ENCODE data around the gene DDX23.

DDX23 gene

DNA sequence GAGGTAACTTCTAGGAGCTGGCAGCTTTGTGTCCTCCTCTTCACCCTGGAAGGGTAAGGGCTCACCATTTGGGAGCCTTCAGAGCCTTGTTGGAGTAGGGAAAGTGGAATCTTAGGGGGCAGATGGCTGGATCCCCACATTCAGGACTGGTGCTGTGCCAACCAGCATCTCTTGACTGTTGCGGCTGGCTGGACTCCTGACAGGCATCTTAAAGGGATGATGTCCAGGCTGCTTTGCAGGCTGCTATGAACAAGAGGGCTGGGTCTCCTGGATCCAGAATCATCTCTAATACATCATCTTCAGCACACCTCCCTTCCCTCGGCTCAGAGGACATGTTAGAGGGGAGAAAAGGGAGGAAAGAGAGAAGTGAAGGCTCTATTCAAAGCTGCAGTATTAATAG, 29.3 kb downstream of the DDX23 start:
- Histone ChIP-seq H3K36me3 (ENCODE audit: control insufficient read depth, insufficient read depth, low read length) (peaks cover 16% of the 10 kb centered on the region), H3K9ac (ENCODE audit: low read length) (no peak overlapping the region), H3K4me3 (ENCODE audit: low read depth, low read length) (no peak overlapping the region), H3K4me1 (ENCODE audit: control insufficient read depth, insufficient read depth, low read length) (peaks cover 25% of the 10 kb centered on the region), H3K9me3 (ENCODE audit: control insufficient read depth, insufficient read depth, low read depth, low read length) (no peaks in the 10 kb centered on the region), H3K27ac (ENCODE audit: low read depth, low read length) (no peak overlapping the region), H3K27me3 (ENCODE audit: control insufficient read depth, insufficient read depth, low read length) (peaks cover 25% of the 10 kb centered on the region)

DNA sequence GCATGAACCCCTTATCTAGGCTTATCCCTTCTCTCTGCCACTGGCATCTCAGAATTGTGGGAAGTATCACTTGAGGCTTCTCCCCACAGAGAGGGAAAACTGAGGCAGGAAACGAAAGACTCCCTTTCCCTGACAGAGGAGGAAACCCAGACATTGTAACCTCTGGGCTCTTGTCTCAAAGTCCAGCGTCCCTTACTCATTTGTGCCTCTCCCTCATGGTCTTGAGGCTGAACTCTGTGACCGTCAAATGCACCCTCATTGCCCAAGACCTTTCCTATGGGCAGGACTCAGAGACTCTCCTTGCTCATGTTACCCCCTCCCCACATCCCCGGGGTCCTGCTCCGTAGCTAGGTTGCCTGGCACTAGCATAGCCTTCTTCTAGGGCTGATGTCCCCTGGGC, 29.8 kb downstream of the DDX23 start:
- Histone ChIP-seq H3K9ac (ENCODE audit: low read length) (no peak overlapping the region), H3K4me3 (ENCODE audit: low read depth, low read length) (no peak overlapping the region), H3K36me3 (ENCODE audit: control insufficient read depth, insufficient read depth, low read length) (peaks cover 12% of the 10 kb centered on the region), H3K9me3 (ENCODE audit: control insufficient read depth, insufficient read depth, low read depth, low read length) (no peaks in the 10 kb centered on the region), H3K27me3 (ENCODE audit: control insufficient read depth, insufficient read depth, low read length) (peaks cover 31% of the 10 kb centered on the region), H3K4me1 (ENCODE audit: control insufficient read depth, insufficient read depth, low read length) (peaks cover 30% of the 10 kb centered on the region), H3K27ac (ENCODE audit: low read depth, low read length) (no peak overlapping the region)

DNA sequence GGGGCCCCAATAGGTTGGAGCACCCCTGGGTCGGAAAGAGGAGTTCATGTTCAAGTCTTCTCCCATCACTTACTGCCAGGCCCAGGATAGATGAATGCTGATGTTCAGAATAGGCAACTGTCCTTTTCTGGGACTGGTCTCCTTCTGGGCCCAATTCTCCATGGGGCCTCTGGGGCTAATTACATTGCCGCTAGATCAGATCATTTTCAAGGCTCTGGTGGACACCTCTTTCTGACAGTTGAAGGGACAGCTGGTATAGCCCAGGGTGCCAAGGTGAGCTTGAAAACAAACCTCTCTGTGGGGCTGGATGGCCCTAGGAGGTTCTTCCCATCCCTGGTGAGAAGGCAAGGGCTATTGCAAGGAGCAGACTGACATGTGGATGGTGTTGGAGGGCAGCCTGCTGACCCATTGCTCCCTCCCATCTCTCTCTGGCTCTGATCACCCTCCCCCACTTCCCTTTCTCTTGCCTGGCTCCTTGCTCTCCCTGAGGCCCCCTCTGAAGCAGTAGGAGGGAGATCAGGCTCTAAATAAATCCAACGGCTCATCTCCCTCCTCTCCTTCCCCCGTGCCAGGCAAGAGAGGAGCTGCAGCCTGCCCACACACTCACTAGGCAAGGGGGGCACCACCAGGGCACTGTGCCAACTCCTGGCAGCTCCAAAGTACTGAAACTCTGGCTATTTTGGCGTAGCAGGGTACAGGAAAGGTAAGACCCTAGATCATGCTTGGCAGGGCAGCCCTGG, 31.8 kb downstream of the DDX23 start:
- H3K4me1 ChIP-seq (ENCODE audit: control insufficient read depth, insufficient read depth, low read length) = peaks cover 39% of the 10 kb centered on the region
- H3K4me3 ChIP-seq (ENCODE audit: low read depth, low read length) = no peak overlapping the region
- no peak overlapping the region for H3K27ac ChIP-seq (ENCODE audit: low read depth, low read length)
- H3K27me3 ChIP-seq (ENCODE audit: control insufficient read depth, insufficient read depth, low read length) = peaks cover 46% of the 10 kb centered on the region
- no peaks in the 10 kb centered on the region for H3K9me3 ChIP-seq (ENCODE audit: control insufficient read depth, insufficient read depth, low read depth, low read length)
- H3K36me3 ChIP-seq (ENCODE audit: control insufficient read depth, insufficient read depth, low read length) = 0 out of 2 replicates have a peak, but pooled peaks cover 6% of the 10 kb centered on the region
- no peak overlapping the region for H3K9ac ChIP-seq (ENCODE audit: low read length)

GRCh38 chr12:48818831-48819590, 33.0 kb downstream of the DDX23 start:
- H3K9me3 ChIP-seq (ENCODE audit: control insufficient read depth, insufficient read depth, low read depth, low read length) = no peaks in the 10 kb centered on the region
- H3K36me3 ChIP-seq (ENCODE audit: control insufficient read depth, insufficient read depth, low read length) = no peaks in the 10 kb centered on the region
- peak overlapping the region; percentile 37 for H3K9ac ChIP-seq (ENCODE audit: low read length)
- H3K4me1 ChIP-seq (ENCODE audit: control insufficient read depth, insufficient read depth, low read length) = peaks cover 34% of the 10 kb centered on the region
- peaks cover 46% of the 10 kb centered on the region for H3K27me3 ChIP-seq (ENCODE audit: control insufficient read depth, insufficient read depth, low read length)
- peak overlapping the region; percentile 88 for H3K4me3 ChIP-seq (ENCODE audit: low read depth, low read length)
- H3K27ac ChIP-seq (ENCODE audit: low read depth, low read length) = no peak overlapping the region

- peaks cover 31% of the 10 kb centered on the region for H3K4me1 ChIP-seq (ENCODE audit: control insufficient read depth, insufficient read depth, low read length)
- no peaks in the 10 kb centered on the region for H3K9me3 ChIP-seq (ENCODE audit: control insufficient read depth, insufficient read depth, low read depth, low read length)
- peak within 1 kb of the TSS; percentile 88 for H3K4me3 ChIP-seq (ENCODE audit: low read depth, low read length)
- H3K27me3 ChIP-seq (ENCODE audit: control insufficient read depth, insufficient read depth, low read length) = peaks cover 46% of the 10 kb centered on the region
- H3K27ac ChIP-seq (ENCODE audit: low read depth, low read length) = no peak within 1 kb of the TSS
- H3K36me3 ChIP-seq (ENCODE audit: control insufficient read depth, insufficient read depth, low read length) = no peaks in the 10 kb centered on the region
- H3K9ac ChIP-seq (ENCODE audit: low read length) = peak within 1 kb of the TSS; percentile 37
Measured at GRCh38 chr12:48817873-48818830, 33.8 kb downstream of the DDX23 start, which contains the start of gene CACNB3. TSS of gene CACNB3 (plus strand) at chr12:48818496. CDS start at chr12:48818930, 434 bp downstream.

DNA sequence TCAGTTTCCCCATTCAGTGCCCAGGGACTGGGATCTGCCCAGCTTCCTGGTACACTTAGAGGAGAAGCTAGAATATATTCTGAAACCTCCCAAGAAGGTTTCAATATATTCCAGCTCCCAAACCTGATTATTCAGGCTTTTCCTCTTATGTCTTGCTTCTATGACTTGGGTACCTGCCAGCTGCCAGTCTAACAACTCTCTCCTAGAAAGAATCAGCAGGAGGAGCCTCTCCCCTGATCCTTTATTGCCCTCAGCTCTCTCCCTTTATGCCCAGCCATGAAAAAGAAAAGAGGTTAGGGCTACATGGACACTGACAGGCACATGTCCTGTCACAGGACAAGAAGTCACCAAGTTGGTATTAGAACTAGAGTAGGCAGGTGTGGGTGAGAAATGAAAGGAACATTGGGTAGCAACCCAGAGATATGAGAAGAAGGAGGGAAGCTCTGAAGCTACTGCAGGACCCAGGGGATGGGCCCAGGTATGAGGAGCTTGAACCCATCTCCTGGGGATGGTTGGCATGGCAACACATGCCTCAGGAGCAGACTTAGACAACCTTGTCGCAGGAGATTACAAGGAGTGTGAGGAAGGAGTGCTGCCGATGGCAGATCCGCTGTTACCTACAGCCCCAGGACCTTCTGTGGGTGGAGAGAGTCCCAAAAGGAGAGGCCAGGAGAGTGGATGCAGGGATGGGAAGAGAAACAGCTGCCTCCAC, 35.7 kb downstream of the DDX23 start:
- Histone ChIP-seq H3K4me1 (ENCODE audit: control insufficient read depth, insufficient read depth, low read length) (peaks cover 45% of the 10 kb centered on the region), H3K9ac (ENCODE audit: low read length) (no peak overlapping the region), H3K27ac (ENCODE audit: low read depth, low read length) (no peak overlapping the region)

DNA sequence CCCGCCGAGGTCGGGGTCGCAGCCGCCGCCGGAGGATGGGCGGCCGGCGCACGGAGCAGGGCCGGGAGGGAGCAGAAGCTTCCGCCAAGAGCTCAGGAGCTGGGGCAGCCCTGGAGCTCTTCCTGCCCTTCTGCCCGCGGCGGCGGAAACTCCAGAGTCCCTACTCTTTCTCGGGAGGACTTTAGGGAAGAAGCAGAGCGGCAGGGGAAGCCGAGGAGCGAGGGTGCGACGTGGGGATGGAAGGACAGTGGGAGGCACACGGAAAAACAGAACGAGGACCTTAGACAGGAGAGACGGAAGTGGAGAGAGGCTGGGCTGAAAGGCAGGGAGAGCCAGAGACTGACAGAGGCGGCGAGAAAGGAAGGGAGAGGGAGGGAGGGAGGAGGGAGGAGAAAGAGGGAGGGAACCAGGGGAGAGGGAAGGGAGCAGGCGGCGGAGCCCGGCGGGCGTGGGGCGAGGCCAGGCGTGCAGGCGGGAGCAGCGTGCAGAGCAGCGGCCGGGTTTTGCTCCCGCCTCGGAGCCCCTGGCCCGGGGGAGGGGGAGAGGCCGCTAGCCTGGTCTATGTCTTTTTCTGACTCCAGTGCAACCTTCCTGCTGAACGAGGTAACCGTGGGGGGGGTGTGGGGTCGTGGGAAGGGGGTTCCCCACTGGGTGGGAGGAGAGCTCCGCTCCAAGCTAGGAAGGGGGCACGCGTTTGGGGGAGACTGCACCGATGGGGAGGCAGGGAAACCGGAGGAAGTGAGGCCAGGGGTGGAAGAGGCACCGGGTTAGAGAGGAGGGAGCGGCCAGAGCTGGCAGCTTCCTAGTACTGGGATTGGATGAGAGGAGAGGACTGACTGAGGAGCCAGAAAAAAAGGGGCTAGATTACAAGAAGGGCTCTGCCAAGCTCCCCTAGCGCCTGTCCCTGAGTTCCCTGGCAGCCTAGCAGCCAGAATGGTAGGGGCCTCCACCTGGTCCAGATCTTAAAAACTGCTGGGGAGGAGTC, 36.5 kb downstream of the DDX23 start:
- Histone ChIP-seq H3K9ac (ENCODE audit: low read length) (peak overlapping the region; percentile 60), H3K27ac (ENCODE audit: low read depth, low read length) (no peak overlapping the region), H3K36me3 (ENCODE audit: control insufficient read depth, insufficient read depth, low read length) (no peaks in the 10 kb centered on the region), H3K4me1 (ENCODE audit: control insufficient read depth, insufficient read depth, low read length) (peaks cover 52% of the 10 kb centered on the region), H3K27me3 (ENCODE audit: control insufficient read depth, insufficient read depth, low read length) (peaks cover 63% of the 10 kb centered on the region), H3K4me3 (ENCODE audit: low read depth, low read length) (peak overlapping the region; percentile 82), H3K9me3 (ENCODE audit: control insufficient read depth, insufficient read depth, low read depth, low read length) (no peaks in the 10 kb centered on the region)

More for the DNA sequence above, 35.7 kb downstream of the DDX23 start:
- H3K27me3 ChIP-seq (ENCODE audit: control insufficient read depth, insufficient read depth, low read length) = peaks cover 60% of the 10 kb centered on the region
- no peaks in the 10 kb centered on the region for H3K36me3 ChIP-seq (ENCODE audit: control insufficient read depth, insufficient read depth, low read length)
- peak overlapping the region; percentile 82 for H3K4me3 ChIP-seq (ENCODE audit: low read depth, low read length)
- H3K9me3 ChIP-seq (ENCODE audit: control insufficient read depth, insufficient read depth, low read depth, low read length) = no peaks in the 10 kb centered on the region

DNA sequence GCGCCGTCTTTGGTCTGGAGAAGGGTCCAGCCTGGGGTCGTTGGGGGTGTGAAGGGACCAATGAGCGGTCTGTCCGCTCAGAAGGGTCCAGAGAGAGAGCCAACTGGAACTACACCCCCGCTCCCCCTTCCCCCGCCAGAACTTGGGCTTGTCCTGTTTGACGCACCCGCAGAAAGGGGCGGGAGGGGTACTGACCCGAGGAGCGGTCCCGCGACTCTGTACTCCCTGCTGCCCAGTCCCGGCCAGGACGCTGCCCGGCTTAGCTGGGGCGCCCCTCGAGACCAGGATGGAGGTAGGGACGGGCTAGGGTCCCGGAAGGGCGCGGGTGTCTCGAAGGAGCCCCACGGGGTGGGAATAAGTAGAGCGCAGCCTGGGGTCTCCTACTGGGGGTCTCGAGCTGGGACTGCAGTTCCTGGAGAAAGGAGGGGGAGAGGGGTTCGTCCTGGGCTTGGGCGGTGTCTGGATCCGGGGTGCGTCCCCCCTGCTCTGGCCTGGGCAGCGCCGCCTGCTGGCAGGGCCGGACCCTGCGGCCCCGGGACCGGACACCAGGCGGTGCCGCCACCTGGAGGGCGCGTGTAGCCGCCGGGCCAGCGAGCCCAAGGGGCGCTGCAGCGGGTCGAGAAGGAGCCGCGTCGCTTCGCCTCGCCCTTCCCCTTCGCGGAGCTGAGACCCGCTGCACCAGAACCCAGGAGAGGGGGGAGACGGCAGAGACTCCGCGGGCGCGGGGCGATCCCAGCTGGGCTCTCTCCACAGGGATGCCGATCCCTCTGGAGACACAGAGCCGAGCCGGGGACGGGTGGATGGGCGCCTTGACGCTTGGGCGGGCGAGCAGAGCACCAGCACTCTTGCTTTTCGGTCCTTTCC, 37.5 kb downstream of the DDX23 start:
- peak overlapping the region; percentile 60 for H3K9ac ChIP-seq (ENCODE audit: low read length)
- H3K36me3 ChIP-seq (ENCODE audit: control insufficient read depth, insufficient read depth, low read length) = no peaks in the 10 kb centered on the region
- no peak overlapping the region; the same call in 1 of the 2 replicates for H3K27ac ChIP-seq (ENCODE audit: low read depth, low read length)
- H3K4me1 ChIP-seq (ENCODE audit: control insufficient read depth, insufficient read depth, low read length) = peaks cover 45% of the 10 kb centered on the region
- peak overlapping the region; percentile 82 for H3K4me3 ChIP-seq (ENCODE audit: low read depth, low read length)
- no peaks in the 10 kb centered on the region for H3K9me3 ChIP-seq (ENCODE audit: control insufficient read depth, insufficient read depth, low read depth, low read length)
- peaks cover 53% of the 10 kb centered on the region for H3K27me3 ChIP-seq (ENCODE audit: control insufficient read depth, insufficient read depth, low read length)
